Measurements from ENCODE around the gene PRPF40A. TPM values are rescaled to one million over a fixed set of nuclear protein-coding genes. Genes with fewer than 3 reads are reported as not detected.

The PRPF40A gene
- 76.7 and 100 TPM in 2 replicates for total RNA-seq

GRCh38 chr2:152717228-152718075 is at the start of gene PRPF40A:
Gene PRPF40A (minus strand): TSS chr2:152717461. CDS start chr2:152717439, 22 bp downstream.

GRCh38 chr2:152718076-152718908 is 1.0 kb upstream of the PRPF40A start, which contains the start of gene ARL6IP6:
Gene ARL6IP6 (plus strand): TSS chr2:152718620. CDS start chr2:152718625, 5 bp downstream.

Other genes with a start within 250 kb of the PRPF40A start
- 13.5 and 22.9 TPM in 2 replicates for gene ARL6IP6, start 1.2 kb upstream of the PRPF40A start, total RNA-seq